K562 (cell line): ENCODE measurements around the gene RSRP1. TPM values are rescaled to one million over a fixed set of nuclear protein-coding genes. Genes with fewer than 3 reads are reported as not detected.

Source experiments
- ARHGAP35 ChIP-seq: fragments of 450-650 bp; IDR thresholded peaks from 2 replicates; pipeline ENCODE4 v1.6.1; 2018; ENCODE audit not compliant: partially characterized antibody
- C11orf30 ChIP-seq: fragments of 450-650 bp; IDR thresholded peaks from 2 replicates; pipeline ENCODE4 v1.6.1; 2016; ENCODE audit warnings: low read depth, mild to moderate bottlenecking
- CBX8 ChIP-seq: fragments of 200-600 bp; sonication (generic); IDR thresholded peaks from 2 replicates; pipeline ENCODE4 v1.6.1; 2012; ENCODE audit warnings: borderline replicate concordance, mixed run types, low read depth, mild to moderate bottlenecking, moderate library complexity, mixed read lengths, low read length, control low read depth, inconsistent platforms; ENCODE audit not compliant: poor library complexity, severe bottlenecking; ENCODE audit errors: extremely low read depth
- CHD4 ChIP-seq: fragments of 200-600 bp; sonication (generic); IDR thresholded peaks from 3 replicates; pipeline ENCODE4 v1.6.1; 2012; ENCODE audit warnings: low read depth, mild to moderate bottlenecking, mixed read lengths, low read length, inconsistent platforms; ENCODE audit not compliant: insufficient read depth, insufficient replicate concordance, poor library complexity, severe bottlenecking
- CUX1 ChIP-seq: fragments of 200-800 bp; sonication (Bioruptor generic); IDR thresholded peaks from 2 replicates; pipeline ENCODE4 v1.6.1; 2016; ENCODE audit warnings: missing genetic modification characterization, missing compliant biosample characterization
- FOXP1 ChIP-seq: sonication (generic); formaldehyde crosslinking; IDR thresholded peaks from 2 replicates; pipeline ENCODE4 v1.8.0; 2022; ENCODE audit warnings: mild to moderate bottlenecking, missing genetic modification reagents
- GABPA ChIP-seq: fragments of 200-800 bp; sonication (Bioruptor generic); conservative IDR thresholded peaks from 2 replicates; pipeline ENCODE4 v1.6.1; 2016; ENCODE audit warnings: low read depth, missing genetic modification characterization, missing compliant biosample characterization
- NFYB ChIP-seq: IDR thresholded peaks from 2 replicates; pipeline ENCODE4 v1.6.1; 2011; ENCODE audit warnings: mild to moderate bottlenecking, moderate library complexity; ENCODE audit not compliant: insufficient read length; ENCODE audit errors: extremely low read depth
- PBX2 ChIP-seq, 2 experiments: IDR thresholded peaks in 1 of 2; conservative IDR thresholded peaks in 1 of 2; 2 replicates each; pipeline ENCODE4 v1.6.1; 2016; ENCODE audit warnings: low read depth in 2 of 2, mild to moderate bottlenecking in 1 of 2, missing compliant biosample characterization in 1 of 2, missing genetic modification characterization in 1 of 2, moderate library complexity in 1 of 2
- SAFB2 ChIP-seq: fragments of 200-400 bp; formaldehyde crosslinking; IDR thresholded peaks from 2 replicates; pipeline ENCODE4 v1.6.1; 2018; ENCODE audit warnings: borderline replicate concordance, low read length, low read depth, moderate library complexity; ENCODE audit not compliant: severe bottlenecking
- SRSF7 ChIP-seq: fragments of 200-400 bp; formaldehyde crosslinking; optimal IDR thresholded peaks from 2 replicates; pipeline ENCODE3; 2017; ENCODE audit warnings: mild to moderate bottlenecking, low read depth, low read length
- TEAD4 ChIP-seq, 2 experiments: sonication (generic) in 1 of 2; formaldehyde crosslinking in 1 of 2; IDR thresholded peaks; 2 replicates each; pipeline versions ENCODE4 v1.6.1 to v1.8.0; 2012 to 2022; ENCODE audit warnings: borderline replicate concordance in 1 of 2, inconsistent platforms in 1 of 2, low read length in 1 of 2, mild to moderate bottlenecking in 1 of 2, missing genetic modification reagents in 1 of 2
- ZKSCAN1 ChIP-seq: fragments of 150-350 bp; IDR thresholded peaks from 2 replicates; pipeline ENCODE4 v1.6.1; 2016; ENCODE audit warnings: low read depth, low read length
- ZKSCAN3 ChIP-seq: fragments of 250-450 bp; sonication (Bioruptor Pico); IDR thresholded peaks from 2 replicates; pipeline ENCODE4 v1.4.0; 2020
- ZNF740 ChIP-seq, 3 experiments: fragments of 200-800 bp in 1 of 3; sonication (Bioruptor generic) in 1 of 3; sonication (generic) in 1 of 3; formaldehyde crosslinking in 1 of 3; IDR thresholded peaks; 2 replicates each; pipeline versions ENCODE4 v1.6.1 to v1.8.0; 2016 to 2022; ENCODE audit warnings: mild to moderate bottlenecking in 2 of 3, missing compliant biosample characterization in 2 of 3, missing genetic modification characterization in 2 of 3, missing genetic modification reagents in 1 of 3
- polyA plus RNA-seq, 8 experiments: library from polyadenylated mRNA; depleted of rRNA in 4 of 8; stranded (reverse) in 5 of 8; unstranded in 3 of 8; fragments of >200 nt; fragmentation: Nextera tagmentation in 2 of 8; fragmentation: Illumina TruSeq in 1 of 8; extraction: Ambion mirVana in 2 of 8; extraction: Trizol in 1 of 8; gene quantifications; 2 replicates each; pipeline versions ENCODE4 v1.2.1 to v1.2.3, GENCODE V29; 2011 to 2014; ENCODE audit warnings: inconsistent platforms in 1 of 8, missing spikeins in 1 of 8
- total RNA-seq, 7 experiments: library from RNA; depleted of rRNA in 6 of 7; stranded (reverse); fragments of >200 nt in 6 of 7; fragmentation: Illumina TruSeq in 2 of 7; extraction: Trizol in 2 of 7; gene quantifications; 2 replicates each; pipeline versions ENCODE4 v1.2.1 to v1.2.3, GENCODE V29; 2011 to 2021; ENCODE audit warnings: low replicate concordance in 1 of 7

RSRP1 gene
- total and polyA plus RNA-seq, 9 of the 15 experiments (the other 6 are each of a cell fraction or from before 2014, with no cell fraction given), result 27.2 to 283 (median 146) TPM

GRCh38 chr1:25232866-25233784 lies 14.1 kb downstream of the RSRP1 start (continued):
- TF ChIP-seq TEAD4 (IDR thresholded peaks at IDR 0.05; ENCODE audit: low read length) (peak; percentile 75), TEAD4 (CRISPR knock-in tag; IDR thresholded peaks at IDR 0.05; ENCODE audit: borderline replicate concordance) (no peak), FOXP1 (no peak; the same call in 1 of the 2 replicates), CUX1 (CRISPR knock-in tag) (0 out of 2 replicates have a peak, but pooled peaks have one; percentile 69), C11orf30 (no peak), ZKSCAN1 (no peak), SRSF7 (no peak), PBX2 (CRISPR knock-in tag; IDR thresholded peaks at IDR 0.05; ENCODE audit: low read depth) (no peak), PBX2 (tag; conservative IDR thresholded peaks at IDR 0.05; ENCODE audit: low read depth) (no peak), CHD4 (no peak), CBX8 (no peak), ZKSCAN3 (CRISPR knock-in tag) (no peak), ARHGAP35 (no peak), GABPA (tag) (no peak), ZNF740 (CRISPR knock-in tag; IDR thresholded peaks at IDR 0.05) (no peak), ZNF740 (tag; IDR thresholded peaks at IDR 0.05) (no peak), NFYB (peak; percentile 53), SAFB2 (no peak)
